ENCODE measurements around the gene ATN1. TPM values are rescaled to one million over a fixed set of nuclear protein-coding genes. Genes with fewer than 3 reads are reported as not detected.
A peak's percentile ranks its signal among the peaks of the same experiment; 100 is the strongest.

ATN1 gene
- total RNA-seq, 1 donor from 2014 or later = 139 TPM

- peak overlapping the region; percentile 59 for H3K4me3 Mint-ChIP-seq
- H3K36me3 Mint-ChIP-seq = peaks cover 5% of the 10 kb centered on the region
- no peak for DNase-seq (ENCODE audit: extremely low spot score, unreplicated experiment)
- no peaks in the 10 kb centered on the region for H3K27me3 Mint-ChIP-seq
- peak overlapping the region; percentile 99 for H3K27ac Mint-ChIP-seq
- H3K9me3 Mint-ChIP-seq = no peaks in the 10 kb centered on the region
- H3K4me1 Mint-ChIP-seq (ENCODE audit: unreplicated experiment) = peaks cover 11% of the 10 kb centered on the region
- TF ChIP-seq, protein P1, sequence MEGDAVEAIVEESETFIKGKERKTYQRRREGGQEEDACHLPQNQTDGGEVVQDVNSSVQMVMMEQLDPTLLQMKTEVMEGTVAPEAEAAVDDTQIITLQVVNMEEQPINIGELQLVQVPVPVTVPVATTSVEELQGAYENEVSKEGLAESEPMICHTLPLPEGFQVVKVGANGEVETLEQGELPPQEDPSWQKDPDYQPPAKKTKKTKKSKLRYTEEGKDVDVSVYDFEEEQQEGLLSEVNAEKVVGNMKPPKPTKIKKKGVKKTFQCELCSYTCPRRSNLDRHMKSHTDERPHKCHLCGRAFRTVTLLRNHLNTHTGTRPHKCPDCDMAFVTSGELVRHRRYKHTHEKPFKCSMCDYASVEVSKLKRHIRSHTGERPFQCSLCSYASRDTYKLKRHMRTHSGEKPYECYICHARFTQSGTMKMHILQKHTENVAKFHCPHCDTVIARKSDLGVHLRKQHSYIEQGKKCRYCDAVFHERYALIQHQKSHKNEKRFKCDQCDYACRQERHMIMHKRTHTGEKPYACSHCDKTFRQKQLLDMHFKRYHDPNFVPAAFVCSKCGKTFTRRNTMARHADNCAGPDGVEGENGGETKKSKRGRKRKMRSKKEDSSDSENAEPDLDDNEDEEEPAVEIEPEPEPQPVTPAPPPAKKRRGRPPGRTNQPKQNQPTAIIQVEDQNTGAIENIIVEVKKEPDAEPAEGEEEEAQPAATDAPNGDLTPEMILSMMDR (conservative IDR thresholded peaks at IDR 0.05) = no peak
Measured at GRCh38 chr12:6959805-6960592, 32.2 kb downstream of the ATN1 start.

GRCh38 chr12:6960593-6961277 lies 33.0 kb downstream of the ATN1 start:
- peak overlapping the region; percentile 99 for H3K27ac Mint-ChIP-seq
- H3K27me3 Mint-ChIP-seq = no peaks in the 10 kb centered on the region
- H3K4me3 Mint-ChIP-seq = peak overlapping the region; percentile 59
- H3K4me1 Mint-ChIP-seq (ENCODE audit: unreplicated experiment) = peaks cover 18% of the 10 kb centered on the region
- no peak for DNase-seq (ENCODE audit: extremely low spot score, unreplicated experiment)
- TF ChIP-seq, protein P1 (conservative IDR thresholded peaks at IDR 0.05) = no peak
- peaks cover 13% of the 10 kb centered on the region for H3K36me3 Mint-ChIP-seq
- H3K9me3 Mint-ChIP-seq = no peaks in the 10 kb centered on the region

GRCh38 chr12:6961278-6961694 lies 33.5 kb downstream of the ATN1 start:
- peaks cover 15% of the 10 kb centered on the region for H3K36me3 Mint-ChIP-seq
- TF ChIP-seq, protein P1 (conservative IDR thresholded peaks at IDR 0.05) = no peak

DNA sequence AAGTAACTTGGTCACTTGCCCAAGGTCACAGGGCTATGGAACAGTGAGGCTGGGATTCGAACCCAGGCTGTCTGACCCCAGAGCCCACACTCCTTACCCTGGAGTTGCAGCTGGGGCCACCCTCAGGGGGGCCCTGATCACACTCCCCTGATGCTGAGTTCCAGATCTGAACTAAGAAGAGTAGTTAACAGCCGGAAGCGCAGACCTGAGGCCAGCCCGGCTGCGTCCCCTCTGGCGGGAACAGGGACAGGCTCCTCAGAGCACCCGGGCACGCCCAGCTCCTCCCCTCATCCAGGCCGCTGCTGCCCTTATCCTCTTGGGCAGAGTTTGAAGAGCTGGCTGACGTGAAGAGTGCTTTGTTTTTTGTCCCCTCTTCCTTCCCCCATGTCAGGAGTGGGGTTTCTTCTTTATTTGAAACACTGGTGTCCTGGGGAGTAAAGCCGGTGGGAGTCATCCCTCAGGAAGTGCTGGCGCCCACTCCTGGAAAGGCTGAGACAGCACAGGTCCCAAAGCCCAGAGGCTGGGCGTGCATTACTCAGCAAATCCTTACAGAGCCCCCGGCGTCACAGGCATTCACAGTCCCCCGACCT lies 34.0 kb downstream of the ATN1 start:
- TF ChIP-seq, protein P1 (conservative IDR thresholded peaks at IDR 0.05) = peak; percentile 73
- H3K27me3 Mint-ChIP-seq = no peaks in the 10 kb centered on the region
- peak overlapping the region; percentile 95 for H3K4me3 Mint-ChIP-seq
- no peak for DNase-seq (ENCODE audit: extremely low spot score, unreplicated experiment)
- H3K27ac Mint-ChIP-seq = peak overlapping the region; percentile 99
- H3K4me1 Mint-ChIP-seq (ENCODE audit: unreplicated experiment) = peaks cover 18% of the 10 kb centered on the region
- H3K36me3 Mint-ChIP-seq = peaks cover 18% of the 10 kb centered on the region
- H3K9me3 Mint-ChIP-seq = no peaks in the 10 kb centered on the region

More at GRCh38 chr12:6961278-6961694, 33.5 kb downstream of the ATN1 start:
- DNase-seq (ENCODE audit: extremely low spot score, unreplicated experiment) = no peak
- no peaks in the 10 kb centered on the region for H3K27me3 Mint-ChIP-seq
- H3K27ac Mint-ChIP-seq = peak overlapping the region; percentile 99
- peak overlapping the region; percentile 95 for H3K4me3 Mint-ChIP-seq
- no peaks in the 10 kb centered on the region for H3K9me3 Mint-ChIP-seq
- peaks cover 18% of the 10 kb centered on the region for H3K4me1 Mint-ChIP-seq (ENCODE audit: unreplicated experiment)

- H3K9me3 Mint-ChIP-seq = no peaks in the 10 kb centered on the region
- H3K36me3 Mint-ChIP-seq = peaks cover 18% of the 10 kb centered on the region
- peak overlapping the region; percentile 99 for H3K27ac Mint-ChIP-seq
- TF ChIP-seq, protein P1 (conservative IDR thresholded peaks at IDR 0.05) = peak; percentile 19
- peak overlapping the region; percentile 95 for H3K4me3 Mint-ChIP-seq
- H3K4me1 Mint-ChIP-seq (ENCODE audit: unreplicated experiment) = peaks cover 18% of the 10 kb centered on the region
- H3K27me3 Mint-ChIP-seq = no peaks in the 10 kb centered on the region
- DNase-seq (ENCODE audit: extremely low spot score, unreplicated experiment) = no peak
Measured at GRCh38 chr12:6962285-6963015, 34.7 kb downstream of the ATN1 start.

Measured in type B pancreatic cell (in vitro differentiated cells).